Kidney (tissue), 14 donors: ENCODE data around the gene CD48. TPM values are rescaled to one million over a fixed set of nuclear protein-coding genes. Genes with fewer than 3 reads are reported as not detected.

ENCODE experiments used
- DNase-seq, 5 donors: peaks; one replicate each; pipeline ENCODE4 v3.0.0-alpha.2; 2013 to 2020
- FAIRE-seq: peaks from 2 replicates; lab custom pipeline; 2012; peaks lifted over from hg19 to GRCh38; lab: Jason Lieb, UNC
- H3K27ac ChIP-seq, 2 donors: one replicate each; pipeline ENCODE4 v1.7.0; 2013; ENCODE audit warnings: low read depth in 2 of 2, low read length in 2 of 2, inconsistent platforms in 1 of 2
- H3K27me3 ChIP-seq: one replicate; pipeline ENCODE4 v1.7.1; 2013; ENCODE audit warnings: low read length, inconsistent platforms; ENCODE audit not compliant: control insufficient read depth, insufficient read depth
- H3K36me3 ChIP-seq, 3 donors: one replicate each; pipeline versions ENCODE4 v1.7.0 to v1.7.1; 2013; ENCODE audit warnings: low read length in 3 of 3, control low read depth in 1 of 3, inconsistent platforms in 1 of 3; ENCODE audit not compliant: insufficient read depth in 3 of 3, control insufficient read depth in 2 of 3
- H3K4me1 ChIP-seq, 3 donors: one replicate each; pipeline versions ENCODE4 v1.7.0 to v1.7.1; 2013; ENCODE audit warnings: low read length in 3 of 3, inconsistent platforms in 1 of 3, low read depth in 1 of 3; ENCODE audit not compliant: control insufficient read depth in 2 of 3, insufficient read depth in 2 of 3
- H3K4me3 ChIP-seq, 3 donors: one replicate each; pipeline versions ENCODE4 v1.7.0 to v1.8.1; 2013; ENCODE audit warnings: low read length in 3 of 3, control low read depth in 1 of 3, inconsistent platforms in 1 of 3
- H3K9ac ChIP-seq, 3 donors: one replicate each; pipeline versions ENCODE4 v1.7.0 to v1.7.1; 2013; ENCODE audit warnings: low read length in 3 of 3, control low read depth in 1 of 3, inconsistent platforms in 1 of 3
- H3K9me3 ChIP-seq, 3 donors: one replicate each; pipeline versions ENCODE4 v1.7.0 to v1.7.1; 2013; ENCODE audit warnings: low read length in 3 of 3, control low read depth in 1 of 3, inconsistent platforms in 1 of 3; ENCODE audit not compliant: control insufficient read depth in 2 of 3, insufficient read depth in 1 of 3
- CTCF ChIP-seq: IDR thresholded peaks from 3 replicates; pipeline ENCODE4 v1.5.1; 2012; ENCODE audit warnings: mild to moderate bottlenecking, moderate library complexity, borderline replicate concordance; ENCODE audit not compliant: insufficient read depth; ENCODE audit errors: extremely low read depth
- intact Hi-C: fragments of 100-400 bp; cut with DNase I; formaldehyde crosslinking; loops from one replicate; pipeline ENCODE4 v1.11.1; 2022
- polyA plus RNA-seq: library from polyadenylated mRNA; stranded (reverse); fragments of 350-450 nt; fragmentation: Illumina TruSeq; extraction: RNeasy Lipid Tissue Mini Kit (QIAGEN cat#74804); gene quantifications from one replicate; pipeline ENCODE4 v1.2.3, GENCODE V29; 2014; ENCODE audit warnings: low read depth, low replicate concordance; ENCODE audit not compliant: insufficient read depth
- total RNA-seq: library from RNA; stranded (reverse); fragmentation: NEBNext Ultra II Directional; extraction: Animal tissue kit (Norgen Biotek cat#: 25700); gene quantifications from one replicate; pipeline ENCODE4 v1.2.1, GENCODE V29; 2021
- donor health status: control.
- donor health status: control.
- donor health status: control.
- donor health status: control.
- donor health status: control.
- donor health status: DM: yes; HTN: yes; CAD: no.
- donor health status: Normal renal cell carcinoma (clear cell type).

CD48 gene
- total and polyA plus RNA-seq, 2 donors from 2014 or later, result 3.2 to 20.5 TPM

GRCh38 chr1:160709715-160710114 lies 1.9 kb downstream of the CD48 start:
- Histone ChIP-seq H3K27ac (no peak overlapping the region), H3K4me1 (no peaks in the 10 kb centered on the region), H3K9me3 (no peaks in the 10 kb centered on the region), H3K9ac (no peak overlapping the region), H3K36me3 (no peaks in the 10 kb centered on the region), H3K27me3 (no peaks in the 10 kb centered on the region), H3K4me3 (no peak overlapping the region)
- DNase-seq (no peak), FAIRE-seq (no peak)
- TF ChIP-seq CTCF, result no peak
- intact Hi-C loops, result no loop called here

DNA sequence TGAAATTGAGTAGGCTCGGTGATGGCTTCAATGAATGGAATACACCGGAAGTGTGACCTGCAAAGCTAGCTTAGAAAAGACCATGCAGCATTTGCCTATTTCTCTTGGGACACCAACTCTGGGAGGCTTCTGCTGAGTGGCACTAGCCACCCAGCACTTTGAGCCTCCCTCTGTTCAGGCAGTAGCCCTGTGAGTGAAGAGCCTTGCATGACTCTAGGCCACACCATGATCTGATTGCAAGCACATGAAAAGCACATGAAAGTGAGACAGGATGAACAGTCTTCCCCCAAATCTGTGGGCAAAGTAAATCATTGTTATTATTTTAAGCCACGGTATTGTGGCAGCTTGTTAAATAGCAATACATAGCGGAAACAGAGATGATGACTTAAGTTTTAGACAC lies 2.8 kb downstream of the CD48 start:
- no peak overlapping the region for H3K27ac ChIP-seq
- H3K4me3 ChIP-seq, result no peak overlapping the region
- no peaks in the 10 kb centered on the region for H3K4me1 ChIP-seq
- DNase-seq, result no peak
- intact Hi-C loops, result no loop called here
- no peak overlapping the region for H3K9ac ChIP-seq
- no peaks in the 10 kb centered on the region for H3K27me3 ChIP-seq
- no peak for TF ChIP-seq CTCF
- no peaks in the 10 kb centered on the region for H3K9me3 ChIP-seq
- FAIRE-seq, result no peak
- no peaks in the 10 kb centered on the region for H3K36me3 ChIP-seq

DNA sequence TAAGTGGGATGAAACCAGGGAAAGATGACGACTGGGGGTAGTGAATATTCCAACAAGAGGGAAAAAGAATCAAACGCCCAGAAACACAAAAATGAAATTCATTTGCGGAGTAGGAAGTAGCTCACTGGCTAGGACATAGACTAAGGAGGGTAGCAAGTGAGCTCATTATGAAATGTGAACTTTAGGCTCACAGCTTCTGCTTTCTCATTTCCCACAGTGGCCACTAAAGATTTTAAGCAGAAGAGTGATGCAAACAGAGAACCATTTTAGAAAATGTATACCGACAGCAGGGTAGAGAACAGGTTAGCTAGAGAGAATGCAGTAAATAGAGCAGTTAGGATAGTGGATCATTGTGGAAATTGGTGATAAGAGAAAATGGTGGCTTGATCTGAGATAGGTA lies 3.5 kb downstream of the CD48 start:
- no peaks in the 10 kb centered on the region for H3K36me3 ChIP-seq
- no peak overlapping the region for H3K4me3 ChIP-seq
- H3K27me3 ChIP-seq, result no peaks in the 10 kb centered on the region
- no peaks in the 10 kb centered on the region for H3K9me3 ChIP-seq
- H3K9ac ChIP-seq, result no peak overlapping the region
- H3K27ac ChIP-seq, result no peak overlapping the region
- DNase-seq (no peak), FAIRE-seq (no peak)
- TF ChIP-seq CTCF, result no peak
- H3K4me1 ChIP-seq, result no peaks in the 10 kb centered on the region
- intact Hi-C loops, result no loop called here
